CD14-positive monocyte (primary cell): ENCODE measurements around the gene DENND2D. TPM values are rescaled to one million over a fixed set of nuclear protein-coding genes. Genes with fewer than 3 reads are reported as not detected.

ENCODE experiments used
- DNase-seq, 3 donors: peaks; one replicate each; pipeline ENCODE4 v3.0.0-alpha.2; 2011 to 2022
- H2AFZ ChIP-seq: 2 replicates; pipeline ENCODE4 v1.6.0; 2012; ENCODE audit warnings: mild to moderate bottlenecking, low read depth, low read length, inconsistent platforms; ENCODE audit not compliant: insufficient read depth, poor library complexity, severe bottlenecking
- H3K27ac ChIP-seq, 2 donors: 1 replicate in 1 of 2; 2 replicates in 1 of 2; pipeline ENCODE4 v1.5.1; 2012 to 2013; ENCODE audit warnings: low read length in 2 of 2, control low read depth in 1 of 2, inconsistent platforms in 1 of 2, low read depth in 1 of 2, mild to moderate bottlenecking in 1 of 2
- H3K27me3 ChIP-seq, 2 donors: one replicate each; pipeline versions ENCODE4 v1.6.0 to v1.6.1; 2011 to 2013; ENCODE audit warnings: low read length in 2 of 2; ENCODE audit not compliant: control insufficient read depth in 2 of 2, insufficient read depth in 2 of 2
- H3K36me3 ChIP-seq, 2 donors: replicated peaks in 1 of 2; 1 replicate in 1 of 2; 2 replicates in 1 of 2; pipeline versions ENCODE4 v1.5.1 to v1.6.1; 2012 to 2013; ENCODE audit warnings: low read length in 2 of 2, control low read depth in 1 of 2, inconsistent platforms in 1 of 2, mild to moderate bottlenecking in 1 of 2; ENCODE audit not compliant: insufficient read depth in 2 of 2, control insufficient read depth in 1 of 2
- H3K4me1 ChIP-seq, 2 donors: 1 replicate in 1 of 2; 2 replicates in 1 of 2; pipeline versions ENCODE4 v1.5.1 to v1.6.1; 2012 to 2013; ENCODE audit warnings: low read length in 2 of 2, control low read depth in 1 of 2, inconsistent platforms in 1 of 2, mild to moderate bottlenecking in 1 of 2, moderate library complexity in 1 of 2; ENCODE audit not compliant: insufficient read depth in 2 of 2, control insufficient read depth in 1 of 2
- H3K4me2 ChIP-seq: replicated peaks from 2 replicates; pipeline ENCODE3; 2012; ENCODE audit warnings: low read length, moderate library complexity, mild to moderate bottlenecking; ENCODE audit not compliant: poor library complexity, severe bottlenecking; ENCODE audit errors: extremely low read depth
- H3K4me3 ChIP-seq, 3 experiments: fragments of 200-600 bp in 1 of 3; sonication (generic) in 1 of 3; replicated peaks in 1 of 3; 1 replicate in 2 of 3; 2 replicates in 1 of 3; pipeline ENCODE4 v1.5.1; 2011 to 2013; ENCODE audit warnings: low read length in 3 of 3, mild to moderate bottlenecking in 3 of 3, control low read depth in 2 of 3, low read depth in 2 of 3, inconsistent platforms in 1 of 3, moderate library complexity in 1 of 3
- H3K79me2 ChIP-seq: 2 replicates; pipeline ENCODE4 v1.6.0; 2012; ENCODE audit warnings: mild to moderate bottlenecking, control low read depth, inconsistent platforms, low read length, moderate library complexity; ENCODE audit not compliant: insufficient read depth
- H3K9ac ChIP-seq: 2 replicates; pipeline ENCODE4 v1.6.0; 2017; ENCODE audit warnings: low read length, mild to moderate bottlenecking; ENCODE audit not compliant: insufficient read depth, poor library complexity, severe bottlenecking
- H3K9me3 ChIP-seq, 2 donors: replicated peaks in 1 of 2; 1 replicate in 1 of 2; 2 replicates in 1 of 2; pipeline versions ENCODE4 v1.5.1 to v1.6.1; 2012 to 2013; ENCODE audit warnings: low read length in 2 of 2, control low read depth in 1 of 2; ENCODE audit not compliant: control insufficient read depth in 1 of 2, insufficient read depth in 1 of 2
- H4K20me1 ChIP-seq: 2 replicates; pipeline ENCODE4 v1.6.0; 2012; ENCODE audit warnings: mild to moderate bottlenecking, low read length, control low read depth, moderate library complexity; ENCODE audit not compliant: insufficient read depth
- H3K27ac Mint-ChIP-seq, 7 donors: one replicate each; pipeline ENCODE4 v1.8.0; 2020; ENCODE audit warnings: mild to moderate bottlenecking in 7 of 7, mixed read lengths in 7 of 7, moderate library complexity in 6 of 7, inconsistent platforms in 2 of 7
- H3K27me3 Mint-ChIP-seq, 3 donors: one replicate each; pipeline ENCODE4 v1.8.0; 2021 to 2022; ENCODE audit warnings: low read depth in 3 of 3, mild to moderate bottlenecking in 3 of 3, mixed read lengths in 3 of 3, moderate library complexity in 3 of 3, inconsistent platforms in 1 of 3
- H3K36me3 Mint-ChIP-seq, 2 donors: one replicate each; pipeline ENCODE4 v1.8.0; 2020; ENCODE audit warnings: mixed read lengths in 2 of 2, inconsistent platforms in 1 of 2, mild to moderate bottlenecking in 1 of 2
- H3K4me1 Mint-ChIP-seq: one replicate; pipeline ENCODE4 v1.8.0; 2020; ENCODE audit warnings: mild to moderate bottlenecking, mixed read lengths
- H3K4me3 Mint-ChIP-seq, 2 donors: one replicate each; pipeline ENCODE4 v1.8.0; 2020; ENCODE audit warnings: mild to moderate bottlenecking in 2 of 2, mixed read lengths in 2 of 2, moderate library complexity in 1 of 2
- H3K9me3 Mint-ChIP-seq, 7 donors: one replicate each; pipeline ENCODE4 v1.8.0; 2020 to 2022; ENCODE audit warnings: mixed read lengths in 7 of 7, mild to moderate bottlenecking in 6 of 7, moderate library complexity in 6 of 7, inconsistent platforms in 2 of 7
- CTCF ChIP-seq: fragments of 200-600 bp; IDR thresholded peaks from one replicate; pipeline ENCODE4 v1.8.0; 2022; ENCODE audit warnings: antibody characterized with exemption, mild to moderate bottlenecking
- WGBS: methylation state at CpG from one replicate; pipeline ENCODE4 v1.1.5; 2013; ENCODE audit warnings: missing lambda C conversion rate; ENCODE audit not compliant: insufficient coverage; 5-methylcytosine and 5-hydroxymethylcytosine counted together
- intact Hi-C, 2 donors: fragments of 100-400 bp; cut with micrococcal nuclease; formaldehyde crosslinking; loops; one replicate each; pipeline versions ENCODE4 v1.15.0 to v1.15.1; 2023
- polyA plus RNA-seq, 3 donors: library from polyadenylated mRNA; depleted of rRNA in 1 of 3; unstranded in 2 of 3; stranded (reverse) in 1 of 3; fragments of 300-500 nt in 2 of 3; fragments of >200 nt in 1 of 3; fragmentation: Illumina TruSeq in 2 of 3; gene quantifications; 1 replicate in 2 of 3; 2 replicates in 1 of 3; pipeline ENCODE4 v1.2.3, GENCODE V29; 2012 to 2021

Gene DENND2D
- polyA plus RNA-seq, 3 donors: 19.1 to 24.0 (median 22.4) TPM

GRCh38 chr1:111218701-111219556 lies 18.5 kb upstream of the DENND2D start:
- Histone ChIP-seq H3K9ac (no peak overlapping the region), H3K4me2 (no peak overlapping the region), H3K27ac (peak overlapping the region in 1 of 2 donors; percentile 77), H3K9me3 (no peaks in the 10 kb centered on the region), H2AFZ (peak overlapping the region; percentile 2), H3K4me1 (peaks cover 86 to 93% of the 10 kb centered on the region in 2 donors), H4K20me1 (no peaks in the 10 kb centered on the region), H3K27me3 (no peaks in the 10 kb centered on the region), H3K36me3 (no peaks in the 10 kb centered on the region), H3K79me2 (no peaks in the 10 kb centered on the region), H3K4me3 (no peak overlapping the region)
- WGBS: 100% methylated on average over 2 of the region's 8 CpGs
- Mint-ChIP-seq H3K27me3 (peaks cover 0 to 8% (median 0%) of the 10 kb centered on the region in 3 donors), H3K27ac (peak overlapping the region in 4 of 7 donors; percentile 4 to 81 (median 64)), H3K36me3 (no peaks in the 10 kb centered on the region), H3K9me3 (no peaks in the 10 kb centered on the region), H3K4me3 (no peak overlapping the region), H3K4me1 (peaks cover 91% of the 10 kb centered on the region)
- no peak for TF ChIP-seq CTCF
- no peak for DNase-seq
- intact Hi-C loops: no loop called here

DNA sequence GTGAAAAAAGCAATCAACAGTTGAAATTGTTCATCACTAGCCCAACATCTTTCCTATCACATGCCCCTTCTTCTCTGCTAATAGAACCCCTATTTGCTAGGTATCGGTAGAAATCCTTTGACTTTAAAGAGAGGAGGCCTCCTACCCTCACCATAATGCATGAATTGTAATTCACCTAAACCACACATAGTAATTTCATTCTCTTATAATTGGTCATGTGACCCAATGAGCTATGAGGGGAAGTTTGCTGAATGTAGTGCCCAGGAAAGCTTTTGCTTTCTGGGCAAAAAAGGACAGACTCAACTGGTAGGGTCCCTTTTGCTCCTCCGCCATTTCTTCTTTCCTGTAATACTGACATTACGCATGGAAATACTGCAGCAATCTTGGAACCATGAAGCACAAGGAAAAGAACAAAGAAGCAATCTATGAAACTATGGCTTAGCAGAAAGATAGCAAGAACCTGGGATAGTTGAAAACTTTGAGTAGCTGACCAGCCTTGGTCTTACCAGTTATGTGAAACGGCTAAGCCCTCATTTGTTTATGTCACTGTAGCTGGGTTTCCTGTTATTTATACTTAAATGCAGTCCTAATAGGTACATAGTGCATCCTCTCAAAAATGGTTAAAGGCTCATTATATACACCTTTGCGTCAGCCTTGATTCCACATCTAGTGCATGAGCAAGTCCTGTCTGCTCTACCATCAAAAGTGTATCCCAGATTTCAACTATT lies 16.9 kb upstream of the DENND2D start:
- H3K27ac ChIP-seq: no peak overlapping the region
- peaks cover 0 to 5% (median 0%) of the 10 kb centered on the region in 3 donors for H3K27me3 Mint-ChIP-seq
- no peaks in the 10 kb centered on the region for H3K27me3 ChIP-seq
- H3K9ac ChIP-seq: no peak overlapping the region
- H3K79me2 ChIP-seq: no peaks in the 10 kb centered on the region
- WGBS: 50% methylated on average over 2 of the region's 5 CpGs
- H3K9me3 Mint-ChIP-seq: no peaks in the 10 kb centered on the region
- H3K4me2 ChIP-seq: no peak overlapping the region
- peak overlapping the region in 4 of 7 donors; percentile 50 to 91 (median 86) for H3K27ac Mint-ChIP-seq
- H3K4me1 ChIP-seq: peaks cover 93 to 98% of the 10 kb centered on the region in 2 donors
- intact Hi-C loops: no loop called here
- no peaks in the 10 kb centered on the region for H3K9me3 ChIP-seq
- H3K4me3 ChIP-seq: no peak overlapping the region
- no peaks in the 10 kb centered on the region for H3K36me3 Mint-ChIP-seq
- no peak overlapping the region for H2AFZ ChIP-seq
- H4K20me1 ChIP-seq: no peaks in the 10 kb centered on the region
- peaks cover 95% of the 10 kb centered on the region for H3K4me1 Mint-ChIP-seq
- H3K36me3 ChIP-seq: no peaks in the 10 kb centered on the region
- H3K4me3 Mint-ChIP-seq: no peak overlapping the region
- no peak for TF ChIP-seq CTCF
- no peak for DNase-seq
